CD4-positive, alpha-beta memory T cell (primary cell): ENCODE data around the gene COMMD4. TPM values are rescaled to one million over a fixed set of nuclear protein-coding genes. Genes with fewer than 3 reads are reported as not detected.

Experiments
- CTCF ChIA-PET: fragments of 350-600 bp; sonication (Branson Sonifier 250); formaldehyde crosslinking; loops from one replicate; lab custom pipeline; 2021; ENCODE audit warnings: inconsistent platforms; ENCODE audit not compliant: partially characterized antibody; lab: Charles Lee
- POLR2A ChIA-PET: fragments of 350-600 bp; sonication (Branson Sonifier 250); formaldehyde crosslinking; loops from one replicate; lab custom pipeline; 2021; ENCODE audit not compliant: partially characterized antibody; lab: Charles Lee
- DNase-seq, 5 donors: peaks; one replicate each; pipeline versions ENCODE4 v3.0.0 to v3.0.0-alpha.2; 2020 to 2022; ENCODE audit warnings: mixed read lengths in 1 of 5
- H3K27ac ChIP-seq: one replicate; pipeline ENCODE4 v1.7.0; 2013; ENCODE audit warnings: low read depth, low read length
- H3K27me3 ChIP-seq: 2 replicates; pipeline ENCODE4 v1.7.0; 2013; ENCODE audit warnings: mild to moderate bottlenecking, low read length, moderate library complexity; ENCODE audit not compliant: insufficient read depth
- H3K36me3 ChIP-seq: 2 replicates; pipeline ENCODE4 v1.7.0; 2013; ENCODE audit warnings: mild to moderate bottlenecking, low read length, moderate library complexity; ENCODE audit not compliant: insufficient read depth
- H3K4me1 ChIP-seq: 2 replicates; pipeline ENCODE4 v1.7.0; 2013; ENCODE audit warnings: mild to moderate bottlenecking, low read length, moderate library complexity; ENCODE audit not compliant: insufficient read depth
- H3K4me3 ChIP-seq, 2 donors: one replicate each; pipeline ENCODE4 v1.7.0; 2013; ENCODE audit warnings: low read length in 2 of 2, mild to moderate bottlenecking in 1 of 2
- H3K9me3 ChIP-seq, 2 donors: one replicate each; pipeline ENCODE4 v1.7.0; 2013; ENCODE audit warnings: low read length in 2 of 2, control low read depth in 1 of 2; ENCODE audit not compliant: control insufficient read depth in 1 of 2
- H3K27ac Mint-ChIP-seq, 7 donors: one replicate each; pipeline ENCODE4 v1.8.0; 2020 to 2021; ENCODE audit warnings: mixed read lengths in 7 of 7, mild to moderate bottlenecking in 6 of 7, inconsistent platforms in 3 of 7, moderate library complexity in 3 of 7
- H3K27me3 Mint-ChIP-seq, 2 donors: one replicate each; pipeline ENCODE4 v1.8.0; 2020 to 2021; ENCODE audit warnings: mixed read lengths in 2 of 2
- H3K36me3 Mint-ChIP-seq, 2 donors: one replicate each; pipeline ENCODE4 v1.8.0; 2020 to 2021; ENCODE audit warnings: mixed read lengths in 2 of 2, inconsistent platforms in 1 of 2, mild to moderate bottlenecking in 1 of 2
- H3K4me1 Mint-ChIP-seq, 4 donors: one replicate each; pipeline ENCODE4 v1.8.0; 2020 to 2021; ENCODE audit warnings: mixed read lengths in 4 of 4, mild to moderate bottlenecking in 1 of 4
- H3K4me3 Mint-ChIP-seq, 8 donors: one replicate each; pipeline ENCODE4 v1.8.0; 2020 to 2021; ENCODE audit warnings: mixed read lengths in 8 of 8, mild to moderate bottlenecking in 7 of 8, moderate library complexity in 6 of 8, inconsistent platforms in 3 of 8
- H3K9me3 Mint-ChIP-seq, 8 donors: one replicate each; pipeline ENCODE4 v1.8.0; 2020 to 2021; ENCODE audit warnings: mixed read lengths in 8 of 8, mild to moderate bottlenecking in 5 of 8, inconsistent platforms in 3 of 8, moderate library complexity in 1 of 8
- intact Hi-C: fragments of 100-400 bp; cut with micrococcal nuclease; formaldehyde crosslinking; loops from one replicate; pipeline ENCODE4 v1.15.1; 2023
- polyA plus RNA-seq, 2 donors: library from polyadenylated mRNA; unstranded; fragments of 300-500 nt; fragmentation: Illumina TruSeq; gene quantifications; one replicate each; pipeline ENCODE4 v1.2.3, GENCODE V29; 2021
- total RNA-seq, 2 experiments: library from RNA; stranded (reverse); gene quantifications; one replicate each; pipeline ENCODE4 v1.2.3, GENCODE V29; 2021

Gene COMMD4
- total and polyA plus RNA-seq, 4 experiments from 2014 or later, result 33.9 to 45.6 (median 38.7) TPM

GRCh38 chr15:75360391-75360790, 24.5 kb downstream of the COMMD4 start:
- H3K27ac ChIP-seq, result no peak overlapping the region
- H3K4me3 ChIP-seq, result no peak overlapping the region
- Mint-ChIP-seq H3K27me3 (no peaks in the 10 kb centered on the region), H3K36me3 (peaks cover 15 to 50% of the 10 kb centered on the region in 2 donors), H3K4me1 (peaks cover 0 to 4% (median 0%) of the 10 kb centered on the region in 4 donors), H3K27ac (peak overlapping the region in 5 of 7 donors; percentile 16 to 90 (median 27)), H3K9me3 (no peaks in the 10 kb centered on the region), H3K4me3 (no peak overlapping the region)
- no peaks in the 10 kb centered on the region for H3K9me3 ChIP-seq
- ChIA-PET CTCF (no interaction called here), POLR2A (interaction anchor here (0.5 kb wide), 1 partner anchor 13 kb away, joined by 3 read pairs; the partner anchor contains the start of gene NEIL1)
- intact Hi-C loops, result loop anchor here (10.0 kb wide), 1 partner anchor 336 kb away; the partner anchor contains the start of gene PPCDC
- H3K36me3 ChIP-seq, result peaks cover 62% of the 10 kb centered on the region
- H3K4me1 ChIP-seq, result no peaks in the 10 kb centered on the region
- DNase-seq, result no peak
- H3K27me3 ChIP-seq, result no peaks in the 10 kb centered on the region

DNA sequence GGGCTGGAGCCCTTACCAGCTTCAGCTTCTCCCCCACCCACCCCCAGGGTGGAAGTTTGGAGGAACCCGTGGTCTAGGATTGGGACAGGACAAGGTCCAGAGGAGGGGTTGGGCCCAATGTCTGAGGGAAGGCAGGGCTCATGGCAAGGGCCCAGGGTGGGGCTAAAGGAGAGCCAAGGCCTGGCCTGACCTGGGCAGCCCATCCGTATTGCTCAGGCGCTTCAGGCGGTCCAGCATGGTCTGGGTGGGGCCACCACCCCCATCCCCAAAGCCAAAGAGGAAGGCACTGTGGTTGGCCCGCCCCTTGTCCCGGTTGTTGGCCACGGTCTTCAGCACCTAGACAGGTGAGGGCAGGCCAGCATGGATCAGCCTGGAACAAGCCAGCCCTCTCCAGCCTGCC, 25.0 kb downstream of the COMMD4 start:
- no peaks in the 10 kb centered on the region for H3K4me1 ChIP-seq
- Mint-ChIP-seq H3K9me3 (no peaks in the 10 kb centered on the region), H3K27me3 (no peaks in the 10 kb centered on the region), H3K4me1 (peaks cover 0 to 4% (median 0%) of the 10 kb centered on the region in 4 donors), H3K36me3 (peaks cover 19 to 51% of the 10 kb centered on the region in 2 donors), H3K4me3 (no peak overlapping the region), H3K27ac (peak overlapping the region in 1 of 7 donors; percentile 17)
- POLR2A ChIA-PET, result no interaction called here
- H3K27me3 ChIP-seq, result no peaks in the 10 kb centered on the region
- no peaks in the 10 kb centered on the region for H3K9me3 ChIP-seq
- H3K4me3 ChIP-seq, result no peak overlapping the region
- peaks cover 64% of the 10 kb centered on the region for H3K36me3 ChIP-seq
- CTCF ChIA-PET, result no interaction called here
- H3K27ac ChIP-seq, result no peak overlapping the region
- intact Hi-C loops, result loop anchor here (10.0 kb wide), 1 partner anchor 336 kb away; the partner anchor contains the start of gene PPCDC
- DNase-seq, result no peak

DNA sequence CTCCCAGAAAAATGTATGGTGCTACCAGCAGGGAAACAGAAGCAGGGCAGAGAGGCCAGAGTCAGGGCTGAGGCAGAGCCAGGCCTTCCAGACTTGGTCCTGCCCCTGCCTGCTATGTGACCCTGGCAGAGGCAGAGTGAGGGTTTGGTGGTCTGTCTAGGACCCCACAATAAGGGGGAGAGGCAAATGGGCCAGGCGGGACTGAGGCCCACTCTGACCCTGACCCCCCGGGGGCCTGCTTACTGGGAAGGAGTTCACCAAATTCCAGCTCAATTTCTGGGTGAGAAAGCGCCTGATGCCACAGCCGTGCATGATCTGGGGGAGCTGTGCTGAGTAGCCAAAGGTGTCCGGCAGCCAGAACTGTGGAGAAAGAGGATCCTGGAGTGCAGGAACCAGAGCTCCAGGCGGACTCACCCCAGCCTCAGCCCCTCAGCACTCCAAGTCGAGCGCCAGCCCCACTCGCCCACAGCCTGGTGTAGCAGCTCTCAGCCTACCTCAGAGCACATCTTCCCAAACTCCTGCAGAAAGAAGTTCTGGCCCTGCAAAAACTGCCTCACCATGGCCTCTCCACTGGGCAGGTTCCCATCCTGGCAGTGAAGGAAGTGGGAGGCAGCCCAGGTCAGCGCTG, 25.6 kb downstream of the COMMD4 start:
- no peaks in the 10 kb centered on the region for H3K9me3 Mint-ChIP-seq
- Histone ChIP-seq H3K27me3 (no peaks in the 10 kb centered on the region), H3K4me3 (no peak overlapping the region), H3K36me3 (peaks cover 70% of the 10 kb centered on the region), H3K4me1 (peaks cover under 1% of the 10 kb centered on the region), H3K27ac (no peak overlapping the region), H3K9me3 (no peaks in the 10 kb centered on the region)
- POLR2A ChIA-PET, result no interaction called here
- H3K27ac Mint-ChIP-seq, result no peak overlapping the region
- H3K36me3 Mint-ChIP-seq, result peaks cover 19 to 47% of the 10 kb centered on the region in 2 donors
- CTCF ChIA-PET, result interaction anchor here (1.1 kb wide), 1 partner anchor 263 kb away, joined by 3 read pairs; no protein-coding TSS in a partner anchor
- intact Hi-C loops, result loop anchor here (10.0 kb wide), 1 partner anchor 337 kb away; the partner anchor contains the start of gene PPCDC
- DNase-seq, result no peak
- no peak overlapping the region for H3K4me3 Mint-ChIP-seq
- peaks cover 0 to 5% (median 0%) of the 10 kb centered on the region in 4 donors for H3K4me1 Mint-ChIP-seq
- no peaks in the 10 kb centered on the region for H3K27me3 Mint-ChIP-seq

DNA sequence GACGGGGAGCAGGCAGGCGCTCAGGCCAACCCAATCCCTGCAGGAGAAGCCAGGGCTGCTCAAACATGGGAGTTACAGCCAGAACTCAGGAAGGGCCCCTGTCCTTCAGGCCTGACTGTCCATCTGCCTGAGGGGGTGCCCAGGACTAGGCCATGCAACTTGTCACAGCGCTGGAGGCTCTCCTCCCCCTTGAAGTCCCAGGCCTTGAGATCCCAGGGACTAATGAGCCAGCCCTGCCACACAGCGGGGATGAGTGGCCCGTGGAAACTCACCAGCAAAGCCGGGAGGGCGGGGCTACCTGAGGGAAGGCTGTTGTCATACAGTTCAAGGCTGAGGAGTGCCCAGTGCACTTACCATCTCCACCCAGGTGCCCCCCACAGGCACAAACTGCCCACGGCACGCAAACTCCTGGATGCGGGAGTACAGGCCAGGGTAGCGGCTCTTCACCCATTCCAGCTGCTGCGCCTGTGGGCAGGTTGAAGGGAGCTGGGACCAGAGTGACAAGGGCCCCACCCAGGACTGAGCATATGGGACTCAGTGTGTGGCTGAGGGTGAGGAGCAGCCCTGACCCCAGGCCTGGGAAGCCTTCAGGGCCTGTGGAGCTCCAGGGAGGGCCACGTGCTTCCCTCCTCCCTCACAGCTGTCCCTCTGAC, 26.3 kb downstream of the COMMD4 start:
- POLR2A ChIA-PET, result no interaction called here
- Histone ChIP-seq H3K36me3 (peaks cover 76% of the 10 kb centered on the region), H3K4me1 (peaks cover 7% of the 10 kb centered on the region), H3K27me3 (no peaks in the 10 kb centered on the region), H3K9me3 (no peaks in the 10 kb centered on the region), H3K4me3 (no peak overlapping the region), H3K27ac (no peak overlapping the region)
- H3K9me3 Mint-ChIP-seq, result no peaks in the 10 kb centered on the region
- no peak overlapping the region for H3K27ac Mint-ChIP-seq
- peaks cover 0 to 11% (median 4%) of the 10 kb centered on the region in 4 donors for H3K4me1 Mint-ChIP-seq
- CTCF ChIA-PET, result interaction anchor here (1.1 kb wide), 1 partner anchor 262 kb away, joined by 3 read pairs; no protein-coding TSS in a partner anchor
- DNase-seq, result no peak
- intact Hi-C loops, result loop anchor here (10.0 kb wide), 1 partner anchor 337 kb away; the partner anchor contains the start of gene PPCDC
- no peak overlapping the region for H3K4me3 Mint-ChIP-seq
- no peaks in the 10 kb centered on the region for H3K27me3 Mint-ChIP-seq
- peaks cover 19 to 43% of the 10 kb centered on the region in 2 donors for H3K36me3 Mint-ChIP-seq

DNA sequence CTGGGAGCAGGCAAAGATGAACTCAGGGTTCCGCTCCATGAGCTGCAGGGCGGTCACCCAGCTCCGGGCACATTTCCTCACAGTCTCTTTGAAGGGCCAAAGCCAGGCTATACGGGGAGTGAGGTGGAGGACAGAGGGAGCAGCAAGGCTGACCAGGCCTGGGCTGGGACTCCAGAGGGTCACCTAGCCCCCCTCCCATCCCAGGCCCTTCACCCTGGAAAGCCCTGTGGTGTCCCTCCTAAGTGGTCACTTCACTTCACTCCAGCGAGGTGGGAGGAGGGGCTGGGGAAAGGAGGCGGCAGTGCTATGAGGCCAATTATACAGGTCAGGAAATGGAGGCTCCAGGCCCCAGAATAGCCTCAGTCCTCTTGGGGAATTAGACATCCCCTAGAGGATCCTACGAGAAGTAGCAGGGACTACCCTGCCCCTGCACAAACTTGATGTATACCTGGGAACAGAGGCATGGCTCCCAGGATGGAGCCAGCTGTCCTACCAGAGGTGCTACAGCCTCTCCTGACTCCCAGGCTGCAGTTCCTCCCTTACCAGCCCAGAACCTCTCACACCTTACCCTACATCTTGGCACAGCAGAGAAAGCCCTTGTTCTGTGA, 26.9 kb downstream of the COMMD4 start:
- H3K9me3 Mint-ChIP-seq, result no peaks in the 10 kb centered on the region
- CTCF ChIA-PET, result interaction anchor here (1.1 to 1.5 kb wide), 2 partner anchors 240 to 262 kb away, joined by 3 read pairs; no protein-coding TSS in a partner anchor
- POLR2A ChIA-PET, result no interaction called here
- H3K27ac Mint-ChIP-seq, result peak overlapping the region in 2 of 7 donors; percentile 42 to 73
- H3K36me3 Mint-ChIP-seq, result peaks cover 19 to 47% of the 10 kb centered on the region in 2 donors
- H3K4me1 Mint-ChIP-seq, result peaks cover 3 to 17% (median 9%) of the 10 kb centered on the region in 4 donors
- peaks cover 77% of the 10 kb centered on the region for H3K36me3 ChIP-seq
- H3K4me3 ChIP-seq, result no peak overlapping the region
- no peak for DNase-seq
- H3K4me3 Mint-ChIP-seq, result no peak overlapping the region
- H3K27me3 Mint-ChIP-seq, result no peaks in the 10 kb centered on the region
- H3K4me1 ChIP-seq, result peaks cover 13% of the 10 kb centered on the region
- no peaks in the 10 kb centered on the region for H3K9me3 ChIP-seq
- no peak overlapping the region for H3K27ac ChIP-seq
- intact Hi-C loops, result loop anchor here (10.0 kb wide), 1 partner anchor 338 kb away; the partner anchor contains the start of gene PPCDC
- H3K27me3 ChIP-seq, result no peaks in the 10 kb centered on the region

GRCh38 chr15:75363786-75364185, 27.9 kb downstream of the COMMD4 start:
- Histone ChIP-seq H3K36me3 (peaks cover 67% of the 10 kb centered on the region), H3K4me3 (no peak overlapping the region), H3K27ac (no peak overlapping the region), H3K4me1 (peaks cover 16% of the 10 kb centered on the region), H3K9me3 (no peaks in the 10 kb centered on the region), H3K27me3 (no peaks in the 10 kb centered on the region)
- ChIA-PET POLR2A (interaction anchor here (0.7 kb wide), 1 partner anchor 13 kb away, joined by 3 read pairs; no protein-coding TSS in a partner anchor), CTCF (interaction anchor here (1.5 kb wide), 1 partner anchor 239 kb away, joined by 3 read pairs; no protein-coding TSS in a partner anchor)
- Mint-ChIP-seq H3K4me3 (no peak overlapping the region), H3K27ac (peak overlapping the region in 2 of 7 donors; percentile 35 to 72), H3K9me3 (no peaks in the 10 kb centered on the region), H3K4me1 (peaks cover 3 to 24% (median 13%) of the 10 kb centered on the region in 4 donors), H3K36me3 (peaks cover 19 to 46% of the 10 kb centered on the region in 2 donors), H3K27me3 (no peaks in the 10 kb centered on the region)
- intact Hi-C loops, result loop anchor here (10.0 kb wide), 1 partner anchor 339 kb away; the partner anchor contains the start of gene PPCDC
- no peak for DNase-seq
